ENCODE measurements around the gene TTC13. TPM values are rescaled to one million over a fixed set of nuclear protein-coding genes. Genes with fewer than 3 reads are reported as not detected.

Gene TTC13
- polyA plus RNA-seq, 3 donors: 9.2 to 24.4 (median 10.8) TPM

GRCh38 chr1:230869500-230869899 is 109.2 kb downstream of the TTC13 start:
- H3K4me2 ChIP-seq (replicated peaks; ENCODE audit: extremely low read depth, low read length, poor library complexity, severe bottlenecking): peak overlapping the region; percentile 98

DNA sequence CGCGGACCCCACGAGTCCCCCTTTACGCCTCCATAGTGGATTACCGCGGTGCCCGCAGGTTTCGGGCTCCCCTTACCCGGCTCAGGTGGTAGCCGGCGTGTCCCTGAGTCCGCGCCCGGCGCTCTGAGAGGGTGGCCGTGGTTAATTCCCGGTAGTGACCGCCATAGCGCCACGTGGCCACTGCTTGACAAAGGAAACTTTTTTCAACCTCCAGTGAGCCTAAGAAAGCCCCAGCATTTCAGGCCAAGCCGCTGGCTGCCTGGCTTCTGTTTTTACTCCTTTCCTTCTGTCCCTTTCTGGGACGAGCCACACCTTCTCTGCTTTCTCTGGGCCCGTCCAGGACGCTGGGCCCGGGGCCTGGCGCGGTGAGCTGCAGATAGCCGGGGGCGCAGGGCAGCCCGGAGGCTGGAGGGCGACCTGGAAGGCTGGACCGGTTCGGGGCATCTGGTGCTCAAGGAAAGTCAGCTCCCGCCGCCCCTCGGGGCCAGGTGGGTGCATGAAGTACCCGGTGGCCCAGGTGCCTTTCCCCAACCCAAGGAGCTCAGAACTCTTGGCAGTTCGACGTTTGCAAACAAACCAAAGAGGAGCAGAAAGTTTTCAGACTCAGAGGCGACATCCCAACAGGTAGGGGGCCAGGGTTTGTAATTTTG is 109.8 kb downstream of the TTC13 start:
- Mint-ChIP-seq H3K27me3 (ENCODE audit: low read depth in 3 of 3) (peaks cover 37 to 51% (median 47%) of the 10 kb centered on the region in 3 donors), H3K27ac (peak overlapping the region in 3 of 7 donors; percentile 8 to 72 (median 55)), H3K4me1 (peaks cover 11% of the 10 kb centered on the region), H3K36me3 (peaks cover 4 to 6% of the 10 kb centered on the region in 2 donors), H3K4me3 (peak overlapping the region; percentile 89 to 93), H3K9me3 (peaks cover 0 to 6% (median 4%) of the 10 kb centered on the region in 7 donors)
- Histone ChIP-seq H3K27ac (ENCODE audit: low read depth in 1 of 2, low read length in 2 of 2) (no peak overlapping the region), H4K20me1 (ENCODE audit: insufficient read depth, low read length) (no peaks in the 10 kb centered on the region), H2AFZ (ENCODE audit: insufficient read depth, low read depth, low read length, poor library complexity, severe bottlenecking) (peak overlapping the region; percentile 84), H3K4me3 (replicated peaks in 1 of 3; ENCODE audit: low read depth in 2 of 3, low read length in 3 of 3) (peak overlapping the region; percentile 31 to 86 (median 45)), H3K36me3 (replicated peaks in 1 of 2; ENCODE audit: control insufficient read depth in 1 of 2, insufficient read depth in 2 of 2, low read length in 2 of 2) (no peaks in the 10 kb centered on the region), H3K27me3 (ENCODE audit: control insufficient read depth in 2 of 2, insufficient read depth in 2 of 2, low read length in 2 of 2) (peaks cover 24 to 39% of the 10 kb centered on the region in 2 donors), H3K79me2 (ENCODE audit: insufficient read depth, low read length) (no peaks in the 10 kb centered on the region), H3K9me3 (replicated peaks in 1 of 2; ENCODE audit: control insufficient read depth in 1 of 2, insufficient read depth in 1 of 2, low read length in 2 of 2) (no peaks in the 10 kb centered on the region), H3K4me1 (ENCODE audit: control insufficient read depth in 1 of 2, insufficient read depth in 2 of 2, low read length in 2 of 2) (peaks cover 11 to 15% of the 10 kb centered on the region in 2 donors), H3K9ac (ENCODE audit: insufficient read depth, low read length, poor library complexity, severe bottlenecking) (peak overlapping the region; percentile 39), H3K4me2 (replicated peaks; ENCODE audit: extremely low read depth, low read length, poor library complexity, severe bottlenecking) (peak overlapping the region; percentile 98)
- intact Hi-C loops (cut with micrococcal nuclease): loop anchor here in 1 of 2 donors (5.0 kb wide), 1 partner anchor 108 kb away; the partner anchor contains the start of genes ARV1 and TTC13
- WGBS (ENCODE audit: insufficient coverage): 4% methylated on average over 36 of the region's 40 CpGs
- peak; percentile 8 to 32 (median 11) for DNase-seq
- TF ChIP-seq, protein P1, sequence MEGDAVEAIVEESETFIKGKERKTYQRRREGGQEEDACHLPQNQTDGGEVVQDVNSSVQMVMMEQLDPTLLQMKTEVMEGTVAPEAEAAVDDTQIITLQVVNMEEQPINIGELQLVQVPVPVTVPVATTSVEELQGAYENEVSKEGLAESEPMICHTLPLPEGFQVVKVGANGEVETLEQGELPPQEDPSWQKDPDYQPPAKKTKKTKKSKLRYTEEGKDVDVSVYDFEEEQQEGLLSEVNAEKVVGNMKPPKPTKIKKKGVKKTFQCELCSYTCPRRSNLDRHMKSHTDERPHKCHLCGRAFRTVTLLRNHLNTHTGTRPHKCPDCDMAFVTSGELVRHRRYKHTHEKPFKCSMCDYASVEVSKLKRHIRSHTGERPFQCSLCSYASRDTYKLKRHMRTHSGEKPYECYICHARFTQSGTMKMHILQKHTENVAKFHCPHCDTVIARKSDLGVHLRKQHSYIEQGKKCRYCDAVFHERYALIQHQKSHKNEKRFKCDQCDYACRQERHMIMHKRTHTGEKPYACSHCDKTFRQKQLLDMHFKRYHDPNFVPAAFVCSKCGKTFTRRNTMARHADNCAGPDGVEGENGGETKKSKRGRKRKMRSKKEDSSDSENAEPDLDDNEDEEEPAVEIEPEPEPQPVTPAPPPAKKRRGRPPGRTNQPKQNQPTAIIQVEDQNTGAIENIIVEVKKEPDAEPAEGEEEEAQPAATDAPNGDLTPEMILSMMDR (IDR thresholded peaks at IDR 0.05): no peak

More at GRCh38 chr1:230869500-230869899, 109.2 kb downstream of the TTC13 start:
- Mint-ChIP-seq H3K9me3 (peaks cover 0 to 6% (median 4%) of the 10 kb centered on the region in 7 donors), H3K36me3 (peaks cover 4 to 6% of the 10 kb centered on the region in 2 donors), H3K27me3 (ENCODE audit: low read depth in 3 of 3) (peaks cover 37 to 50% (median 49%) of the 10 kb centered on the region in 3 donors), H3K4me1 (peaks cover 11% of the 10 kb centered on the region), H3K4me3 (peak overlapping the region in 1 of 2 donors; percentile 53), H3K27ac (no peak overlapping the region)
- no peak overlapping the region for H3K27ac ChIP-seq (ENCODE audit: low read depth in 1 of 2, low read length in 2 of 2)
- TF ChIP-seq, protein P1 (IDR thresholded peaks at IDR 0.05): no peak
- H3K27me3 ChIP-seq (ENCODE audit: control insufficient read depth in 2 of 2, insufficient read depth in 2 of 2, low read length in 2 of 2): peaks cover 24 to 39% of the 10 kb centered on the region in 2 donors
- H3K9ac ChIP-seq (ENCODE audit: insufficient read depth, low read length, poor library complexity, severe bottlenecking): no peak overlapping the region
- H3K9me3 ChIP-seq (replicated peaks in 1 of 2; ENCODE audit: control insufficient read depth in 1 of 2, insufficient read depth in 1 of 2, low read length in 2 of 2): no peaks in the 10 kb centered on the region
- H3K36me3 ChIP-seq (replicated peaks in 1 of 2; ENCODE audit: control insufficient read depth in 1 of 2, insufficient read depth in 2 of 2, low read length in 2 of 2): no peaks in the 10 kb centered on the region
- peaks cover 11 to 15% of the 10 kb centered on the region in 2 donors for H3K4me1 ChIP-seq (ENCODE audit: control insufficient read depth in 1 of 2, insufficient read depth in 2 of 2, low read length in 2 of 2)
- H2AFZ ChIP-seq (ENCODE audit: insufficient read depth, low read depth, low read length, poor library complexity, severe bottlenecking): peak overlapping the region; percentile 84
- H3K4me3 ChIP-seq (replicated peaks in 1 of 3; ENCODE audit: low read depth in 2 of 3, low read length in 3 of 3): no peak overlapping the region
- WGBS (ENCODE audit: insufficient coverage): no CpG with 5 or more reads among the region's 4 CpGs
- no peak for DNase-seq
- intact Hi-C loops (cut with micrococcal nuclease): loop anchor here in 1 of 2 donors (5.0 kb wide), 1 partner anchor 108 kb away; the partner anchor contains the start of genes ARV1 and TTC13
- no peaks in the 10 kb centered on the region for H3K79me2 ChIP-seq (ENCODE audit: insufficient read depth, low read length)
- no peaks in the 10 kb centered on the region for H4K20me1 ChIP-seq (ENCODE audit: insufficient read depth, low read length)

Data from CD14-positive monocyte (primary cell).